Upper lobe of left lung (tissue), 4 donors: ENCODE measurements around the gene SPPL3.

Experiments
- CTCF ChIP-seq, 6 experiments: fragments of 450-650 bp in 4 of 6; fragments of 200-600 bp in 2 of 6; sonication (generic) in 2 of 6; IDR thresholded peaks; one replicate each; pipeline ENCODE4 v1.5.1; 2016 to 2019; ENCODE audit warnings: antibody characterized with exemption in 6 of 6
- POLR2AphosphoS5 ChIP-seq, 2 donors: sonication (generic); formaldehyde crosslinking; IDR thresholded peaks; one replicate each; pipeline ENCODE4 v1.5.1; 2017; ENCODE audit warnings: antibody characterized with exemption in 2 of 2

- TF ChIP-seq CTCF (IDR thresholded peaks at IDR 0.05) (no peak), POLR2AphosphoS5 (IDR thresholded peaks at IDR 0.05) (no peak)
Observed at GRCh38 chr12:120830966-120831365, 73.2 kb downstream of the SPPL3 start.
